ENCODE measurements around the gene TRIM14.

DNA sequence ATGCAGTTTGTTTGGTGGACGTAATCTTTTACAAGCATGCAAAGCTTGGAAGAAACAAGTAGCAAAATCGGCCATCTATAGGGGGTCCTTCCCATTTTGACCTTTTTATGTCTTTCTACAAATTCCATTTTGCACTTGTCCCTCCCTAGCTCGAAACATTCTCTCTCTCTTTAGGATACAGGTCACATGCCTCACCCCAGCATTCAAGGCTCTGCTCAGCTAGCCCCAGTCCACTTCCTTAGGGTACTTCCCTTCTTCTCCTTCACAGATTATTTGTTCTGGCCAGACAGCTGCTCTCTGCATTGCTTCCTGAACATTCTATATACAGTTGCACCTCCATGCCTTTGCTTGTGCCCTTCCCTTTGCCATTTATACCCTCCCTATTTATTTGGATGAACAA, 31.7 kb upstream of the TRIM14 start:
- TF ChIP-seq SIN3A (IDR thresholded peaks at IDR 0.05; ENCODE audit: borderline replicate concordance, insufficient read depth, low read length) (no peak), TAF1 (IDR thresholded peaks at IDR 0.05; ENCODE audit: borderline replicate concordance, insufficient read depth, low read length) (no peak), POLR2AphosphoS5 (IDR thresholded peaks at IDR 0.05; ENCODE audit: low read depth, low read length) (no peak), FOXP2 (optimal IDR thresholded peaks at IDR 0.05; ENCODE audit: borderline replicate concordance, extremely low read depth, extremely low read length, insufficient read depth) (no peak)
- TF ChIP-seq, protein P1, sequence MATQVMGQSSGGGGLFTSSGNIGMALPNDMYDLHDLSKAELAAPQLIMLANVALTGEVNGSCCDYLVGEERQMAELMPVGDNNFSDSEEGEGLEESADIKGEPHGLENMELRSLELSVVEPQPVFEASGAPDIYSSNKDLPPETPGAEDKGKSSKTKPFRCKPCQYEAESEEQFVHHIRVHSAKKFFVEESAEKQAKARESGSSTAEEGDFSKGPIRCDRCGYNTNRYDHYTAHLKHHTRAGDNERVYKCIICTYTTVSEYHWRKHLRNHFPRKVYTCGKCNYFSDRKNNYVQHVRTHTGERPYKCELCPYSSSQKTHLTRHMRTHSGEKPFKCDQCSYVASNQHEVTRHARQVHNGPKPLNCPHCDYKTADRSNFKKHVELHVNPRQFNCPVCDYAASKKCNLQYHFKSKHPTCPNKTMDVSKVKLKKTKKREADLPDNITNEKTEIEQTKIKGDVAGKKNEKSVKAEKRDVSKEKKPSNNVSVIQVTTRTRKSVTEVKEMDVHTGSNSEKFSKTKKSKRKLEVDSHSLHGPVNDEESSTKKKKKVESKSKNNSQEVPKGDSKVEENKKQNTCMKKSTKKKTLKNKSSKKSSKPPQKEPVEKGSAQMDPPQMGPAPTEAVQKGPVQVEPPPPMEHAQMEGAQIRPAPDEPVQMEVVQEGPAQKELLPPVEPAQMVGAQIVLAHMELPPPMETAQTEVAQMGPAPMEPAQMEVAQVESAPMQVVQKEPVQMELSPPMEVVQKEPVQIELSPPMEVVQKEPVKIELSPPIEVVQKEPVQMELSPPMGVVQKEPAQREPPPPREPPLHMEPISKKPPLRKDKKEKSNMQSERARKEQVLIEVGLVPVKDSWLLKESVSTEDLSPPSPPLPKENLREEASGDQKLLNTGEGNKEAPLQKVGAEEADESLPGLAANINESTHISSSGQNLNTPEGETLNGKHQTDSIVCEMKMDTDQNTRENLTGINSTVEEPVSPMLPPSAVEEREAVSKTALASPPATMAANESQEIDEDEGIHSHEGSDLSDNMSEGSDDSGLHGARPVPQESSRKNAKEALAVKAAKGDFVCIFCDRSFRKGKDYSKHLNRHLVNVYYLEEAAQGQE (IDR thresholded peaks at IDR 0.05; ENCODE audit: insufficient read depth in 1 of 2, low read depth in 2 of 2, low read length in 2 of 2): no peak
